SU-DHL-6 (cell line): ENCODE results near the gene PDHX.

Experiments
- H2AFZ ChIP-seq: fragments of 200-600 bp; sonication (generic); 2 replicates; pipeline ENCODE4 v1.6.1; 2014; ENCODE audit warnings: low read depth, mild to moderate bottlenecking, moderate library complexity, mixed read lengths, antibody characterized with exemption, low read length; ENCODE audit not compliant: severe bottlenecking
- H3F3A ChIP-seq: fragments of 200-600 bp; shearing (Covaris generic); 2 replicates; pipeline ENCODE4 v1.6.0; 2016; ENCODE audit warnings: antibody characterized with exemption, mild to moderate bottlenecking; ENCODE audit not compliant: insufficient read depth
- H3K27ac ChIP-seq: fragments of 200-600 bp; sonication (generic); 2 replicates; pipeline ENCODE4 v1.5.1; 2016; ENCODE audit warnings: low read depth, mild to moderate bottlenecking, low read length, moderate library complexity, mixed read lengths
- H3K27me3 ChIP-seq: fragments of 200-600 bp; sonication (generic), shearing (Covaris generic); 2 replicates; pipeline ENCODE4 v1.6.0; 2014; ENCODE audit warnings: mild to moderate bottlenecking, low read length
- H3K36me3 ChIP-seq: fragments of 200-600 bp; sonication (generic); 2 replicates; pipeline ENCODE4 v1.6.1; 2014; ENCODE audit warnings: mild to moderate bottlenecking, low read length, mixed read lengths
- H3K4me2 ChIP-seq: fragments of 300-600, 200-600 bp; shearing (Covaris generic), sonication (generic); 2 replicates; pipeline ENCODE4 v1.6.0; 2014; ENCODE audit warnings: low read length, low read depth, mild to moderate bottlenecking; ENCODE audit not compliant: poor library complexity, severe bottlenecking
- H3K4me3 ChIP-seq: fragments of 200-600 bp; sonication (generic); 2 replicates; pipeline ENCODE4 v1.5.1; 2014; ENCODE audit warnings: antibody characterized with exemption, low read length, mild to moderate bottlenecking, mixed read lengths; ENCODE audit not compliant: insufficient read depth, poor library complexity, severe bottlenecking
- H3K79me2 ChIP-seq: fragments of 200-600 bp; sonication (generic); 2 replicates; pipeline ENCODE4 v1.6.1; 2014; ENCODE audit warnings: mild to moderate bottlenecking, low read length, moderate library complexity; ENCODE audit not compliant: insufficient read depth
- H3K9ac ChIP-seq: fragments of 200-600 bp; sonication (generic); 2 replicates; pipeline ENCODE4 v1.7.0; 2014; ENCODE audit warnings: mild to moderate bottlenecking, low read length
- H3K9me2 ChIP-seq: fragments of 200-600 bp; sonication (generic); replicated peaks from 2 replicates; pipeline ENCODE4 v1.6.1; 2014; ENCODE audit warnings: low read length; ENCODE audit not compliant: insufficient read depth
- H3K9me3 ChIP-seq: fragments of 200-600 bp; sonication (generic); 2 replicates; pipeline ENCODE4 v1.6.1; 2014; ENCODE audit warnings: low read length, mixed read lengths; ENCODE audit not compliant: insufficient read depth
- H4K20me1 ChIP-seq: fragments of 200-600 bp; sonication (generic); 2 replicates; pipeline ENCODE4 v1.6.1; 2014; ENCODE audit warnings: low read depth, mild to moderate bottlenecking, antibody characterized with exemption, low read length, moderate library complexity, mixed read lengths
- EZH2phosphoT487 ChIP-seq: fragments of 200-600 bp; sonication (generic), shearing (Covaris generic); conservative IDR thresholded peaks from 2 replicates; pipeline ENCODE4 v1.6.1; 2018; ENCODE audit warnings: mild to moderate bottlenecking, antibody characterized with exemption, low read length, moderate library complexity, mixed read lengths
- TF ChIP-seq, protein P1 (sequence below): fragments of 200-600 bp; sonication (generic); IDR thresholded peaks from one replicate; pipeline ENCODE4 v1.5.1; 2017; ENCODE audit warnings: antibody characterized with exemption, mild to moderate bottlenecking, low read length, moderate library complexity; ENCODE audit not compliant: insufficient read depth, poor library complexity, severe bottlenecking

PDHX gene

DNA sequence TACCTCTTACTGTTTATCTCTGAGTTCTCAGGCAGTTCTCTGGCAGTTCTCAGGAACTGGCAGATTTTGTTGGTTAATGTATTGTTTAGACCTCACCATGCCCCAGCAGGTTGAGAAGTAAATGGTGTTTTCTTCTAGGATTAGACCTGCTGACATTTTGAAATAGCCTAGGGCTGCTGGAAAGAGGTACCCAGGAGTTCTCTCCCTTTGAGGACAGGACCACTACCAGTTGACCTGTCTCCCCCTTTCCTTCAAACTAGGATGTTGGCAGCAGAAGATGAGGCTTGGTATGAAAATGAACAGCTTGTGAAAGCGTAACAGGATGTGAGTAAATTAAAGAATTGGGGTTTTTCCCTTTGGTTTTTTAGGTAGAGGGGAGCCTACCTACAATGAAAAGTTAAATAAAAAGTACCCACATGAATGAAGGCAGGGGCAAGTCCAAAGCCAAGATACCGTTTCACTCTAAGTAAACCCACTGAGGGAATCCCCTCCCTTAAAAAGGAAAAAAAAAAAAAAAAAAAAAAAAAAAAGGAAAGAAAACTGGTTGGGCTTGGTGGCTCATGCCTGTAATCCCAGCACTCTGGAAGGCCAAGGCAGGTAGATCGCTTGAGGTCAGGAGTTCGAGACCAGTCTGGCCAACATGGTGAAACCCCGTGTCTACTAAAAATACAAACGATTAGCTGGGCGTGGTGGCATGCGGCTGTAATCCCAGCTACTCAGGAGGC lies 96.2 kb downstream of the PDHX start:
- H3K27me3 ChIP-seq, result no peaks in the 10 kb centered on the region
- H3F3A ChIP-seq, result no peaks in the 10 kb centered on the region
- H3K9ac ChIP-seq, result no peak overlapping the region
- H3K27ac ChIP-seq, result no peak overlapping the region
- no peak overlapping the region for H2AFZ ChIP-seq
- H3K9me3 ChIP-seq, result no peaks in the 10 kb centered on the region
- no peak for TF ChIP-seq EZH2phosphoT487
- TF ChIP-seq, protein P1, sequence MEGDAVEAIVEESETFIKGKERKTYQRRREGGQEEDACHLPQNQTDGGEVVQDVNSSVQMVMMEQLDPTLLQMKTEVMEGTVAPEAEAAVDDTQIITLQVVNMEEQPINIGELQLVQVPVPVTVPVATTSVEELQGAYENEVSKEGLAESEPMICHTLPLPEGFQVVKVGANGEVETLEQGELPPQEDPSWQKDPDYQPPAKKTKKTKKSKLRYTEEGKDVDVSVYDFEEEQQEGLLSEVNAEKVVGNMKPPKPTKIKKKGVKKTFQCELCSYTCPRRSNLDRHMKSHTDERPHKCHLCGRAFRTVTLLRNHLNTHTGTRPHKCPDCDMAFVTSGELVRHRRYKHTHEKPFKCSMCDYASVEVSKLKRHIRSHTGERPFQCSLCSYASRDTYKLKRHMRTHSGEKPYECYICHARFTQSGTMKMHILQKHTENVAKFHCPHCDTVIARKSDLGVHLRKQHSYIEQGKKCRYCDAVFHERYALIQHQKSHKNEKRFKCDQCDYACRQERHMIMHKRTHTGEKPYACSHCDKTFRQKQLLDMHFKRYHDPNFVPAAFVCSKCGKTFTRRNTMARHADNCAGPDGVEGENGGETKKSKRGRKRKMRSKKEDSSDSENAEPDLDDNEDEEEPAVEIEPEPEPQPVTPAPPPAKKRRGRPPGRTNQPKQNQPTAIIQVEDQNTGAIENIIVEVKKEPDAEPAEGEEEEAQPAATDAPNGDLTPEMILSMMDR, result no peak
- no peak overlapping the region for H3K4me2 ChIP-seq
- H3K36me3 ChIP-seq, result no peaks in the 10 kb centered on the region
- no peaks in the 10 kb centered on the region for H3K9me2 ChIP-seq
- H3K4me3 ChIP-seq, result no peak overlapping the region
- no peaks in the 10 kb centered on the region for H3K79me2 ChIP-seq
- H4K20me1 ChIP-seq, result no peaks in the 10 kb centered on the region

GRCh38 chr11:35013514-35014233 lies 97.3 kb downstream of the PDHX start:
- no peaks in the 10 kb centered on the region for H3K36me3 ChIP-seq
- no peaks in the 10 kb centered on the region for H3F3A ChIP-seq
- H3K9me3 ChIP-seq, result no peaks in the 10 kb centered on the region
- H3K9me2 ChIP-seq, result no peaks in the 10 kb centered on the region
- no peak for TF ChIP-seq EZH2phosphoT487
- TF ChIP-seq, protein P1, result no peak
- no peak overlapping the region for H3K4me2 ChIP-seq
- no peak overlapping the region for H2AFZ ChIP-seq
- no peaks in the 10 kb centered on the region for H3K27me3 ChIP-seq
- no peak overlapping the region for H3K4me3 ChIP-seq
- H3K79me2 ChIP-seq, result no peaks in the 10 kb centered on the region
- no peak overlapping the region for H3K27ac ChIP-seq
- H4K20me1 ChIP-seq, result no peaks in the 10 kb centered on the region
- H3K9ac ChIP-seq, result no peak overlapping the region

GRCh38 chr11:35014346-35014745 lies 97.9 kb downstream of the PDHX start:
- Histone ChIP-seq H4K20me1 (no peaks in the 10 kb centered on the region), H3K9me3 (no peaks in the 10 kb centered on the region), H3K79me2 (no peaks in the 10 kb centered on the region), H3K9ac (no peak overlapping the region), H3K27me3 (no peaks in the 10 kb centered on the region), H2AFZ (no peak overlapping the region), H3K4me2 (no peak overlapping the region), H3K36me3 (no peaks in the 10 kb centered on the region), H3K27ac (no peak overlapping the region), H3F3A (no peaks in the 10 kb centered on the region), H3K4me3 (no peak overlapping the region), H3K9me2 (no peaks in the 10 kb centered on the region)
- TF ChIP-seq EZH2phosphoT487, result no peak
- TF ChIP-seq, protein P1, result no peak
